GM12878 (cell line): ENCODE measurements around the gene GID4. TPM values are rescaled to one million over a fixed set of nuclear protein-coding genes. Genes with fewer than 3 reads are reported as not detected.

Source experiments
- ATAC-seq: fragments of 200-7000 bp; cut with Tn5 transposase; 3 replicates; pipeline ENCODE4 v1.9.1; 2020; ENCODE audit warnings: mild to moderate bottlenecking, moderate library complexity
- BruUV-seq: library from RNA; stranded (reverse); fragments of 400-500 nt; replicated peaks from 2 replicates; lab custom pipeline; 2021; lab: Mats Ljungman, UMichigan
- CTCF ChIA-PET: fragments of 300-600 bp; sonication (Branson Sonifier 250); formaldehyde crosslinking; extraction: SDS; loops from one replicate; lab custom pipeline; 2021; ENCODE audit warnings: inconsistent platforms; lab: Yijun Ruan, JAX
- POLR2A ChIA-PET: fragments of 350-600 bp; formaldehyde crosslinking; extraction: SDS; loops from one replicate; lab custom pipeline; 2021; ENCODE audit warnings: inconsistent platforms; lab: Charles Lee
- RAD21 ChIA-PET: fragments of 300-600 bp; sonication (Branson Sonifier 250); formaldehyde crosslinking; loops from one replicate; lab custom pipeline; 2023; ENCODE audit warnings: antibody characterized with exemption; ENCODE audit not compliant: unreplicated experiment; lab: Charles Lee
- SMC1A ChIA-PET: fragments of 300-600 bp; sonication (Branson Sonifier 250); formaldehyde crosslinking; loops from one replicate; lab custom pipeline; 2023; ENCODE audit not compliant: unreplicated experiment, uncharacterized antibody; lab: Charles Lee
- DNase-seq: peaks from one replicate; pipeline ENCODE4 v3.0.0-alpha.2; 2011; ENCODE audit warnings: low read depth, low spot score
- FAIRE-seq: peaks from 3 replicates; lab custom pipeline; 2011; peaks lifted over from hg19 to GRCh38; lab: Jason Lieb, UNC
- H2AFZ ChIP-seq: 2 replicates; pipeline ENCODE4 v1.6.0; 2011; ENCODE audit warnings: low read depth, low read length, control low read depth; ENCODE audit not compliant: control insufficient read depth
- H3K27ac ChIP-seq: 2 replicates; pipeline ENCODE4 v1.5.1; 2011; ENCODE audit warnings: control low read depth; ENCODE audit not compliant: control insufficient read depth, insufficient read depth
- H3K27me3 ChIP-seq, 2 experiments: replicated peaks in 1 of 2; 2 replicates each; pipeline versions ENCODE4 v1.6.0 to v1.6.1; 2011; ENCODE audit warnings: low read length in 1 of 2; ENCODE audit not compliant: control insufficient read depth in 2 of 2, insufficient read depth in 2 of 2
- H3K36me3 ChIP-seq, 2 experiments: 2 replicates each; pipeline ENCODE4 v1.5.1; 2011; ENCODE audit warnings: low read length in 1 of 2; ENCODE audit not compliant: control insufficient read depth in 2 of 2, insufficient read depth in 2 of 2
- H3K4me1 ChIP-seq: 2 replicates; pipeline ENCODE4 v1.6.1; 2011; ENCODE audit warnings: mild to moderate bottlenecking, low read length, moderate library complexity, mixed read lengths; ENCODE audit not compliant: control insufficient read depth, insufficient read depth
- H3K4me2 ChIP-seq: 2 replicates; pipeline ENCODE4 v1.6.0; 2011; ENCODE audit warnings: control low read depth; ENCODE audit not compliant: control insufficient read depth, insufficient read depth
- H3K4me3 ChIP-seq: fragments of 200-600 bp; sonication (generic); 2 replicates; pipeline ENCODE4 v1.5.1; 2016
- H3K79me2 ChIP-seq: 2 replicates; pipeline ENCODE4 v1.6.0; 2011; ENCODE audit warnings: low read length; ENCODE audit not compliant: control insufficient read depth, insufficient read depth
- H3K9ac ChIP-seq: 2 replicates; pipeline ENCODE4 v1.8.0; 2011; ENCODE audit warnings: low read length, control low read depth, mixed read lengths; ENCODE audit not compliant: control insufficient read depth, insufficient read depth
- H3K9me3 ChIP-seq: replicated peaks from 3 replicates; pipeline ENCODE4 v1.5.1; 2011; ENCODE audit warnings: mild to moderate bottlenecking, low read length; ENCODE audit not compliant: control insufficient read depth, insufficient read depth
- H4K20me1 ChIP-seq: 2 replicates; pipeline ENCODE4 v1.6.0; 2011; ENCODE audit not compliant: control insufficient read depth, insufficient read depth
- CHD2 ChIP-seq: IDR thresholded peaks from 2 replicates; pipeline ENCODE4 v1.6.1; 2011; ENCODE audit warnings: low read depth, low read length, improper control_type of control experiment, borderline replicate concordance
- CTCF ChIP-seq, 3 experiments: IDR thresholded peaks in 2 of 3; conservative IDR thresholded peaks in 1 of 3; 2 replicates each; pipeline ENCODE4 v1.5.1; 2011; ENCODE audit warnings: low read depth in 3 of 3, low read length in 3 of 3, mild to moderate bottlenecking in 3 of 3, control low read depth in 2 of 3, moderate library complexity in 2 of 3, inconsistent platforms in 1 of 3, mixed read lengths in 1 of 3; ENCODE audit not compliant: control insufficient read depth in 2 of 3, insufficient read depth in 1 of 3; ENCODE audit errors: extremely low read depth in 1 of 3
- ESRRA ChIP-seq: IDR thresholded peaks from 2 replicates; pipeline ENCODE4 v1.6.1; 2012; ENCODE audit warnings: mild to moderate bottlenecking, low read length, improper control_type of control experiment
- GABPA ChIP-seq: IDR thresholded peaks from 2 replicates; pipeline ENCODE4 v1.6.1; 2014; ENCODE audit warnings: antibody characterized with exemption, low read depth, mild to moderate bottlenecking, inconsistent platforms
- GATAD2B ChIP-seq: fragments of 450-650 bp; conservative IDR thresholded peaks from 2 replicates; pipeline ENCODE4 v1.6.1; 2017; ENCODE audit warnings: low read depth, mild to moderate bottlenecking, moderate library complexity
- HDAC2 ChIP-seq: fragments of 200-600 bp; sonication (generic); IDR thresholded peaks from 2 replicates; pipeline ENCODE4 v1.6.1; 2017
- JUND ChIP-seq: IDR thresholded peaks from 2 replicates; pipeline ENCODE4 v1.6.1; 2012; ENCODE audit warnings: low read depth, mild to moderate bottlenecking, low read length, improper control_type of control experiment, moderate library complexity
- KAT2A ChIP-seq: conservative IDR thresholded peaks from 2 replicates; pipeline ENCODE4 v1.6.1; 2011; ENCODE audit warnings: low read depth, low read length; ENCODE audit not compliant: control insufficient read depth
- PBX3 ChIP-seq: IDR thresholded peaks from 2 replicates; pipeline ENCODE4 v1.6.1; 2011; ENCODE audit warnings: mild to moderate bottlenecking, low read depth, low read length, moderate library complexity; ENCODE audit not compliant: insufficient replicate concordance
- POLR2AphosphoS2 ChIP-seq: IDR thresholded peaks from 2 replicates; pipeline ENCODE4 v1.6.1; 2011; ENCODE audit warnings: low read depth, mild to moderate bottlenecking, low read length, improper control_type of control experiment, moderate library complexity
- SKIL ChIP-seq: fragments of 450-650 bp; IDR thresholded peaks from 2 replicates; pipeline ENCODE4 v1.6.1; 2017; ENCODE audit warnings: mild to moderate bottlenecking, low read depth, inconsistent platforms; ENCODE audit not compliant: poor library complexity, severe bottlenecking
- SPI1 ChIP-seq: IDR thresholded peaks from 2 replicates; pipeline ENCODE4 v1.6.1; 2011; ENCODE audit warnings: low read depth, mild to moderate bottlenecking, low read length, moderate library complexity, borderline replicate concordance; ENCODE audit not compliant: insufficient read depth
- SREBF1 ChIP-seq: IDR thresholded peaks from 2 replicates; pipeline ENCODE4 v1.6.1; 2012; ENCODE audit warnings: mild to moderate bottlenecking, low read length
- WGBS: methylation state at CpG from one replicate; pipeline ENCODE4 v1.1.6; 2016; ENCODE audit warnings: low lambda C conversion rate; ENCODE audit not compliant: insufficient replicate concordance, insufficient coverage; ENCODE audit errors: missing lambda C conversion rate; 5-methylcytosine and 5-hydroxymethylcytosine counted together
- in situ Hi-C: fragments of 300-500 bp; cut with MboI; formaldehyde crosslinking; loops from 9 replicates; pipeline ENCODE4 v1.14.3; 2018; ENCODE audit warnings: mixed read lengths
- intact Hi-C: fragments of 100-400 bp; cut with micrococcal nuclease; formaldehyde crosslinking; loops from one replicate; pipeline ENCODE4 v1.14.2; 2022; ENCODE audit not compliant: unreplicated experiment
- polyA plus RNA-seq, 11 experiments: library from polyadenylated mRNA; depleted of rRNA in 4 of 11; unstranded in 6 of 11; stranded (reverse) in 5 of 11; fragments of >200 nt; fragmentation: Nextera tagmentation in 4 of 11; fragmentation: Illumina TruSeq in 1 of 11; extraction: Ambion mirVana in 4 of 11; extraction: Trizol in 1 of 11; gene quantifications; 1 replicate in 1 of 11; 2 replicates in 10 of 11; pipeline versions ENCODE4 v1.2.1 to v1.2.3, GENCODE V29; 2011 to 2016; ENCODE audit warnings: inconsistent platforms in 2 of 11, missing spikeins in 2 of 11, low read depth in 1 of 11
- total RNA-seq, 4 experiments: library from RNA; depleted of rRNA in 3 of 4; stranded (reverse); fragments of >200 nt in 3 of 4; fragmentation: Illumina TruSeq in 1 of 4; extraction: Trizol in 1 of 4; gene quantifications; 2 replicates each; pipeline versions ENCODE4 v1.2.1 to v1.2.3, GENCODE V29; 2013 to 2021
- TF ChIP-seq, protein P1 (sequence below): fragments of 450-650 bp; IDR thresholded peaks from 2 replicates; pipeline ENCODE4 v1.6.1; 2017; ENCODE audit warnings: low read depth, mild to moderate bottlenecking, moderate library complexity

GID4 gene
- total and polyA plus RNA-seq, 10 of the 15 experiments (the other 5 are each of a cell fraction or from before 2014, with no cell fraction given) = 0.93 to 7.3 (median 3.6) TPM

DNA sequence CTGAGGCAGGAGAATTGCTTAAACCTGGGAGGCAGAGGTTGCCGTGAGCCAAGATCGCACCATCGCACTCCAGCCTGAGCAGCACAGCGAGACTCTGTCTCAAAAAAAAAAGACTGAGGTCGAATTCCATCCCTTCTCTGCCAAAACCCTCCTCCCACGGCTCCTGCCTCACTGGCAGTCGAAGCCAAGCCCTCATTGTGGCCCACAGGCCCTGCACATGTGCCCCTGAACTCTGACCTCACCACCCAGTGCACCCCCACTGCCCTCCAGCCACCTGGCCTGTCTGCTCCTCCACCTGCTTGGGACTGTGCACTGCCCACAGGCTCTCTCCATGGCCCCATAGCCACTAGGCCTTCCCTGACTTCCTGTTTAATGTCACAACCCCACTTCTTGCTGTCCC is 76.3 kb downstream of the GID4 start:
- Histone ChIP-seq H2AFZ (no peak overlapping the region), H3K4me3 (no peak overlapping the region), H3K36me3 (no peaks in the 10 kb centered on the region)
- in situ Hi-C loops = no loop called here
- RAD21 ChIA-PET = no interaction called here
- no peak for TF ChIP-seq GATAD2B
- no peak for TF ChIP-seq POLR2AphosphoS2
- TF ChIP-seq SPI1 = no peak
- TF ChIP-seq SREBF1 = no peak
- TF ChIP-seq CTCF (IDR thresholded peaks at IDR 0.05 in 2 of 3, conservative IDR thresholded peaks at IDR 0.05 in 1 of 3; ENCODE audit: control insufficient read depth in 2 of 3, extremely low read depth in 1 of 3, insufficient read depth in 1 of 3, low read depth in 3 of 3, low read length in 3 of 3) = no peak
- TF ChIP-seq GABPA = no peak
- TF ChIP-seq HDAC2 = no peak
- TF ChIP-seq SKIL = no peak
- TF ChIP-seq CHD2 = no peak
- TF ChIP-seq JUND = no peak
- no peak for TF ChIP-seq PBX3
- no peak for TF ChIP-seq ESRRA
- TF ChIP-seq, protein P1, sequence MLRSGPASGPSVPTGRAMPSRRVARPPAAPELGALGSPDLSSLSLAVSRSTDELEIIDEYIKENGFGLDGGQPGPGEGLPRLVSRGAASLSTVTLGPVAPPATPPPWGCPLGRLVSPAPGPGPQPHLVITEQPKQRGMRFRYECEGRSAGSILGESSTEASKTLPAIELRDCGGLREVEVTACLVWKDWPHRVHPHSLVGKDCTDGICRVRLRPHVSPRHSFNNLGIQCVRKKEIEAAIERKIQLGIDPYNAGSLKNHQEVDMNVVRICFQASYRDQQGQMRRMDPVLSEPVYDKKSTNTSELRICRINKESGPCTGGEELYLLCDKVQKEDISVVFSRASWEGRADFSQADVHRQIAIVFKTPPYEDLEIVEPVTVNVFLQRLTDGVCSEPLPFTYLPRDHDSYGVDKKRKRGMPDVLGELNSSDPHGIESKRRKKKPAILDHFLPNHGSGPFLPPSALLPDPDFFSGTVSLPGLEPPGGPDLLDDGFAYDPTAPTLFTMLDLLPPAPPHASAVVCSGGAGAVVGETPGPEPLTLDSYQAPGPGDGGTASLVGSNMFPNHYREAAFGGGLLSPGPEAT = no peak
- TF ChIP-seq KAT2A = no peak
- TF ChIP-seq, all 136 proteins: peak for 0
- no peak overlapping the region for H3K9ac ChIP-seq
- DNase-seq (no peak), FAIRE-seq (no peak), ATAC-seq (no peak)
- no peaks in the 10 kb centered on the region for H4K20me1 ChIP-seq
- H3K79me2 ChIP-seq = no peaks in the 10 kb centered on the region
- H3K27me3 ChIP-seq = no peaks in the 10 kb centered on the region; a peak in 1 of 4 replicates
- no peaks in the 10 kb centered on the region for H3K4me1 ChIP-seq
- WGBS = 43% methylated on average over 7 of the region's 7 CpGs
- no peak overlapping the region for H3K4me2 ChIP-seq
- intact Hi-C loops = no loop called here
- ChIA-PET CTCF (no interaction called here), POLR2A (no interaction called here), SMC1A (no interaction called here)
- no TSS peak for BruUV-seq
- H3K9me3 ChIP-seq = peaks cover 1% of the 10 kb centered on the region; the same call in 1 of the 3 replicates
- H3K27ac ChIP-seq = no peak overlapping the region
